ENCODE data around the gene ZPBP. TPM values are rescaled to one million over a fixed set of nuclear protein-coding genes. Genes with fewer than 3 reads are reported as not detected.

ZPBP gene
- total and polyA plus RNA-seq, 7 donors: not detected

GRCh38 chr7:50068850-50069551 is 24.0 kb downstream of the ZPBP start:
- TF ChIP-seq, protein P1, sequence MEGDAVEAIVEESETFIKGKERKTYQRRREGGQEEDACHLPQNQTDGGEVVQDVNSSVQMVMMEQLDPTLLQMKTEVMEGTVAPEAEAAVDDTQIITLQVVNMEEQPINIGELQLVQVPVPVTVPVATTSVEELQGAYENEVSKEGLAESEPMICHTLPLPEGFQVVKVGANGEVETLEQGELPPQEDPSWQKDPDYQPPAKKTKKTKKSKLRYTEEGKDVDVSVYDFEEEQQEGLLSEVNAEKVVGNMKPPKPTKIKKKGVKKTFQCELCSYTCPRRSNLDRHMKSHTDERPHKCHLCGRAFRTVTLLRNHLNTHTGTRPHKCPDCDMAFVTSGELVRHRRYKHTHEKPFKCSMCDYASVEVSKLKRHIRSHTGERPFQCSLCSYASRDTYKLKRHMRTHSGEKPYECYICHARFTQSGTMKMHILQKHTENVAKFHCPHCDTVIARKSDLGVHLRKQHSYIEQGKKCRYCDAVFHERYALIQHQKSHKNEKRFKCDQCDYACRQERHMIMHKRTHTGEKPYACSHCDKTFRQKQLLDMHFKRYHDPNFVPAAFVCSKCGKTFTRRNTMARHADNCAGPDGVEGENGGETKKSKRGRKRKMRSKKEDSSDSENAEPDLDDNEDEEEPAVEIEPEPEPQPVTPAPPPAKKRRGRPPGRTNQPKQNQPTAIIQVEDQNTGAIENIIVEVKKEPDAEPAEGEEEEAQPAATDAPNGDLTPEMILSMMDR (IDR thresholded peaks at IDR 0.05): no peak
- TF ChIP-seq POLR2AphosphoS5 (IDR thresholded peaks at IDR 0.05): no peak
- TF ChIP-seq EP300 (IDR thresholded peaks at IDR 0.05): no peak
- no peak for TF ChIP-seq POLR2A (IDR thresholded peaks at IDR 0.05)
- Histone ChIP-seq H3K4me3 (peak overlapping the region; percentile 42 to 55 (median 50)), H3K36me3 (no peaks in the 10 kb centered on the region), H3K4me1 (peaks cover 0 to 14% (median 11%) of the 10 kb centered on the region in 4 donors), H3K27ac (peak overlapping the region; percentile 67 to 71 (median 70)), H3K27me3 (no peaks in the 10 kb centered on the region), H3K9me3 (peaks cover 0 to 7% (median 3%) of the 10 kb centered on the region in 4 donors)
- no peak for DNase-seq
- intact Hi-C loops (cut with DNase I): no loop called here
- WGBS, 2 donors: 0 to 2% methylated on average over 6 of the region's 6 CpGs

GRCh38 chr7:50068026-50068425 is 25.0 kb downstream of the ZPBP start:
- TF ChIP-seq POLR2A (IDR thresholded peaks at IDR 0.05): no peak
- TF ChIP-seq, protein P1 (IDR thresholded peaks at IDR 0.05): peak in 1 of 4 experiments; percentile 38

GRCh38 chr7:50062951-50063350 is 30.1 kb downstream of the ZPBP start:
- WGBS, 2 donors: 59 to 61% methylated on average over 2 of the region's 2 CpGs
- Histone ChIP-seq H3K36me3 (no peaks in the 10 kb centered on the region), H3K9me3 (peaks cover 0 to 3% (median 0%) of the 10 kb centered on the region in 4 donors), H3K4me1 (peaks cover 0 to 6% (median 2%) of the 10 kb centered on the region in 4 donors), H3K27me3 (no peaks in the 10 kb centered on the region), H3K4me3 (no peak overlapping the region), H3K27ac (no peak overlapping the region)
- intact Hi-C loops (cut with DNase I): no loop called here
- DNase-seq: no peak
- TF ChIP-seq POLR2A (IDR thresholded peaks at IDR 0.05) (no peak), EP300 (IDR thresholded peaks at IDR 0.05) (no peak), POLR2AphosphoS5 (IDR thresholded peaks at IDR 0.05) (no peak)
- TF ChIP-seq, protein P1 (IDR thresholded peaks at IDR 0.05): no peak

More at GRCh38 chr7:50068026-50068425, 25.0 kb downstream of the ZPBP start:
- Histone ChIP-seq H3K36me3 (no peaks in the 10 kb centered on the region), H3K27me3 (no peaks in the 10 kb centered on the region), H3K27ac (peak overlapping the region in 2 of 4 donors; percentile 70 to 71), H3K9me3 (peaks cover 0 to 3% (median 2%) of the 10 kb centered on the region in 4 donors), H3K4me1 (peaks cover 0 to 14% (median 11%) of the 10 kb centered on the region in 4 donors), H3K4me3 (peak overlapping the region in 2 of 4 donors; percentile 48 to 53)
- intact Hi-C loops (cut with DNase I): no loop called here
- WGBS, 2 donors: 19 to 31% methylated on average over 2 of the region's 2 CpGs
- DNase-seq: no peak

DNA sequence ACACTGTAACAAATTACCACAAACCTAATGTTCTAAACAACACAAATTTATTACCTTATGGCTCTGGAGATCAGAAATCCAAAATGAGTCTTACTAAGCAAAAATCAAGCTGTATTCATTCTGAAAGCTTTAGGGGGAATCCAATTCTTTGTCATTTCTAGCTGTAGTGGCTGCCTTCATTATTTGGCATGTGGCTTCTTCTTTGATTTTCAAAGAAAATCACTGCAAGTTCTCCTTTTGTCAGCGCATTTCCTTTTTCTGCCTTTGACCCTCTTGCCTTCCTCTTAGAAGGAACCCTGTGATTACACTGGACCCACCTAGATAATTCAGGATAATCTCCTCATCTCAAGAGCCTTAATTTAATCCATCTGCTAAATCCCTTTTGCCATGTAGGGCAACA is 36.9 kb downstream of the ZPBP start:
- TF ChIP-seq EP300 (IDR thresholded peaks at IDR 0.05) (no peak), POLR2AphosphoS5 (IDR thresholded peaks at IDR 0.05) (no peak), POLR2A (IDR thresholded peaks at IDR 0.05) (no peak)
- TF ChIP-seq, protein P1 (IDR thresholded peaks at IDR 0.05): no peak
- intact Hi-C loops (cut with DNase I): no loop called here
- Histone ChIP-seq H3K27me3 (no peaks in the 10 kb centered on the region), H3K36me3 (no peaks in the 10 kb centered on the region), H3K27ac (no peak overlapping the region), H3K4me3 (no peak overlapping the region), H3K4me1 (no peaks in the 10 kb centered on the region), H3K9me3 (no peaks in the 10 kb centered on the region)
- WGBS, 2 donors: 50 to 85% methylated on average over 1 of the region's 1 CpG
- no peak for DNase-seq
